ENCODE measurements around the gene NRL. TPM values are rescaled to one million over a fixed set of nuclear protein-coding genes. Genes with fewer than 3 reads are reported as not detected.

The NRL gene
- total RNA-seq, 1 experiment from 2014 or later = 1.4 TPM

DNA sequence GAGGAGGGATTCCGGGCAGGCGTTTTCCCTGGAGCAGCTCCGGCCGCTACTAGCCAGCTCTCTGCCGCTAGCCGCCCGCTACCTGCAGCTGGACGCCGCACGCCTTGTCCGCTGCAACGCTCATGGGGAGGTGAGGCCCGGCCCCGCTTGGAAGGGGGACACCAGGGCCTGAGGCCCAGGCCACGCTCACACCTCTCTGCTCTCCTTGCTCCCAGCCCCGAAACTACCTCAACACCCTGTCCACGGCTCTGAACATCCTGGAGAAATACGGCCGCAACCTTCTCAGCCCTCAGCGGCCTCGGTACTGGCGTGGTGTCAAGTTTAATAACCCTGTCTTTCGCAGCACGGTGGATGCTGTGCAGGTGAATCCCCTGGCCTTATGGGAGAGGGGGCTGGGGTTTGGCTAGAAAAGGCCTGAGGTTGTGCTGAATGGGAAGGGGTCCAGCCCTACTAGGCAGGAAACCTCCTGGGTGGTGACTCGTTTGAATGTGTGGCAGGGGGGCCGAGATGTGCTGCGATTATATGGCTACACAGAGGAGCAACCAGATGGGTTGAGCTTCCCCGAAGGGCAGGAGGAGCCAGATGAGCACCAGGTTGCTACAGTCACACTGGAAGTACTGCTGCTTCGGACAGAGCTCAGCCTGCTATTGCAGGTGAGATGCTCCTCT is 33.1 kb upstream of the NRL start:
- 0 out of 2 replicates have a peak, but pooled peaks have one; percentile 0 for ATAC-seq
- DNase-seq (ENCODE audit: low read depth, low spot score) = no peak
- ChIA-PET POLR2A (no interaction called here), CTCF (interaction anchor here (1.2 kb wide), 1 partner anchor 284 kb away, joined by 4 read pairs; no protein-coding TSS in a partner anchor)
- TSS peak; percentile 66 for BruUV-seq (replicated peaks)
- TF ChIP-seq SIN3A (IDR thresholded peaks at IDR 0.05; ENCODE audit: borderline replicate concordance, insufficient read depth, low read depth, low read length) (no peak), POLR2AphosphoS5 (IDR thresholded peaks at IDR 0.05; ENCODE audit: low read depth, low read length) (no peak), TCF7L2 (IDR thresholded peaks at IDR 0.05; ENCODE audit: low read depth, low read length) (no peak)
- TF ChIP-seq, protein P1, sequence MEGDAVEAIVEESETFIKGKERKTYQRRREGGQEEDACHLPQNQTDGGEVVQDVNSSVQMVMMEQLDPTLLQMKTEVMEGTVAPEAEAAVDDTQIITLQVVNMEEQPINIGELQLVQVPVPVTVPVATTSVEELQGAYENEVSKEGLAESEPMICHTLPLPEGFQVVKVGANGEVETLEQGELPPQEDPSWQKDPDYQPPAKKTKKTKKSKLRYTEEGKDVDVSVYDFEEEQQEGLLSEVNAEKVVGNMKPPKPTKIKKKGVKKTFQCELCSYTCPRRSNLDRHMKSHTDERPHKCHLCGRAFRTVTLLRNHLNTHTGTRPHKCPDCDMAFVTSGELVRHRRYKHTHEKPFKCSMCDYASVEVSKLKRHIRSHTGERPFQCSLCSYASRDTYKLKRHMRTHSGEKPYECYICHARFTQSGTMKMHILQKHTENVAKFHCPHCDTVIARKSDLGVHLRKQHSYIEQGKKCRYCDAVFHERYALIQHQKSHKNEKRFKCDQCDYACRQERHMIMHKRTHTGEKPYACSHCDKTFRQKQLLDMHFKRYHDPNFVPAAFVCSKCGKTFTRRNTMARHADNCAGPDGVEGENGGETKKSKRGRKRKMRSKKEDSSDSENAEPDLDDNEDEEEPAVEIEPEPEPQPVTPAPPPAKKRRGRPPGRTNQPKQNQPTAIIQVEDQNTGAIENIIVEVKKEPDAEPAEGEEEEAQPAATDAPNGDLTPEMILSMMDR (IDR thresholded peaks at IDR 0.05) = no peak
- TF ChIP-seq, protein P2, sequence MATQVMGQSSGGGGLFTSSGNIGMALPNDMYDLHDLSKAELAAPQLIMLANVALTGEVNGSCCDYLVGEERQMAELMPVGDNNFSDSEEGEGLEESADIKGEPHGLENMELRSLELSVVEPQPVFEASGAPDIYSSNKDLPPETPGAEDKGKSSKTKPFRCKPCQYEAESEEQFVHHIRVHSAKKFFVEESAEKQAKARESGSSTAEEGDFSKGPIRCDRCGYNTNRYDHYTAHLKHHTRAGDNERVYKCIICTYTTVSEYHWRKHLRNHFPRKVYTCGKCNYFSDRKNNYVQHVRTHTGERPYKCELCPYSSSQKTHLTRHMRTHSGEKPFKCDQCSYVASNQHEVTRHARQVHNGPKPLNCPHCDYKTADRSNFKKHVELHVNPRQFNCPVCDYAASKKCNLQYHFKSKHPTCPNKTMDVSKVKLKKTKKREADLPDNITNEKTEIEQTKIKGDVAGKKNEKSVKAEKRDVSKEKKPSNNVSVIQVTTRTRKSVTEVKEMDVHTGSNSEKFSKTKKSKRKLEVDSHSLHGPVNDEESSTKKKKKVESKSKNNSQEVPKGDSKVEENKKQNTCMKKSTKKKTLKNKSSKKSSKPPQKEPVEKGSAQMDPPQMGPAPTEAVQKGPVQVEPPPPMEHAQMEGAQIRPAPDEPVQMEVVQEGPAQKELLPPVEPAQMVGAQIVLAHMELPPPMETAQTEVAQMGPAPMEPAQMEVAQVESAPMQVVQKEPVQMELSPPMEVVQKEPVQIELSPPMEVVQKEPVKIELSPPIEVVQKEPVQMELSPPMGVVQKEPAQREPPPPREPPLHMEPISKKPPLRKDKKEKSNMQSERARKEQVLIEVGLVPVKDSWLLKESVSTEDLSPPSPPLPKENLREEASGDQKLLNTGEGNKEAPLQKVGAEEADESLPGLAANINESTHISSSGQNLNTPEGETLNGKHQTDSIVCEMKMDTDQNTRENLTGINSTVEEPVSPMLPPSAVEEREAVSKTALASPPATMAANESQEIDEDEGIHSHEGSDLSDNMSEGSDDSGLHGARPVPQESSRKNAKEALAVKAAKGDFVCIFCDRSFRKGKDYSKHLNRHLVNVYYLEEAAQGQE (IDR thresholded peaks at IDR 0.05; ENCODE audit: insufficient read depth in 1 of 2, low read depth in 2 of 2, low read length in 1 of 2) = no peak
- H3K36me3 ChIP-seq (ENCODE audit: control insufficient read depth, insufficient read depth, low read length) = peaks cover 3% of the 10 kb centered on the region
- in situ Hi-C loops (cut with HindIII; ENCODE audit: low pct_unique_long_range_greater_than_20kb, low sequenced_read_pairs) (no loop called here), intact Hi-C loops (cut with micrococcal nuclease; ENCODE audit: unreplicated experiment) (no loop called here)
- H3K9me3 ChIP-seq (ENCODE audit: control insufficient read depth, insufficient read depth, low read depth, low read length) = no peaks in the 10 kb centered on the region
- peak overlapping the region; percentile 87 to 96 for H3K4me3 ChIP-seq (ENCODE audit: low read depth in 2 of 2, low read length in 2 of 2)
- H3K4me1 ChIP-seq (ENCODE audit: control insufficient read depth, insufficient read depth, low read length) = peaks cover 6% of the 10 kb centered on the region; the same call in 1 of the 2 replicates
- H3K27ac ChIP-seq (ENCODE audit: low read length) = peak overlapping the region; percentile 75
- no peaks in the 10 kb centered on the region for H3K27me3 ChIP-seq (ENCODE audit: control insufficient read depth, insufficient read depth, low read length)

DNA sequence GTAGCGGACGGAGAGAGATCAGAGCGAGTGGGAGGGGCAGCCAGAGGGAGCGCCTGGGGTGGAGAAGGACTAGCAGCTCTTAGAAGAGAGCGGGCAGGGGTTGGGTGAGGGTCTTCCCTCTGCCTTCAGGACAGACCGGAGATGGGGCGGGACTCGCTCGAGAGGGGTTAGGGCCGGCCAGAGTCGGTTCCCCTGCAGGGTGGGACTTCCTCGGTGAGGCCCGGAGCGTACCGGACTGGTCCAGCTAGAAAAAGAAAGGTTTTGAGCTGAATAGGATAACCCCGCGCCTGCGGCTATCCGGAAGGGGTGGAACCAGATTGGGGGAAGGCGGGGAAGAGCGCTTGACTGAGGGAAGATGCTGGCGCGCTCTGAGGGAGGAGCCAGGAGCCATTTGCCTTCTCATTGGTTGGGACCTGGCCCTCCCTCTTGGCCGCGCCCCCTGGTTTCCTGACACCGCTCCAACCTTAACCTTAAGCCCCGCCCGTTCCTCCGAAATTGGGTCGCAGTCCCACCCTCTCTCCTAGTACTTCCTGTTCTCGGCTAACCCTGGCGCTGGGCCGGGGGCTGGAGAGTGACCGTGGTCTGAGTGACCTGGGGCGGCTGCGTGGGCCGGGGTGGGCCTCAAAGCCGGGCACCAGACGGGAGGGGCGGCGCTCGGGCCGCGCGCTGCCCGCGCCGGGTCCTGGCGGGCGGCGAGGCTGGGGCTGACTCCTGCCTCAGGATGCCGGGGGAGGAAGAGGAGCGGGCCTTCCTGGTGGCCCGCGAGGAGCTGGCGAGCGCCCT is 32.4 kb upstream of the NRL start, which contains the start of gene RNF31:
TSS of gene RNF31 (plus strand) at position 521 of the 783 bp plus-strand sequence. CDS start at position 722, 201 bp downstream.
- H3K27ac ChIP-seq (ENCODE audit: low read length) = peak within 1 kb of the TSS; percentile 94
- peak within 1 kb of the TSS; percentile 87 to 96 for H3K4me3 ChIP-seq (ENCODE audit: low read depth in 2 of 2, low read length in 2 of 2)
- in situ Hi-C loops (cut with HindIII; ENCODE audit: low pct_unique_long_range_greater_than_20kb, low sequenced_read_pairs) = no loop called here
- ChIA-PET CTCF (interaction anchor here (1.4 kb wide), 1 partner anchor 38 kb away, joined by 3 read pairs; no protein-coding TSS in a partner anchor), POLR2A (interaction anchor here (0.9 to 1.0 kb wide), 2 partner anchors 10 to 33 kb away, joined by 3 to 5 read pairs; partner anchors contain the start of genes DCAF11 and NRL)
- H3K9me3 ChIP-seq (ENCODE audit: control insufficient read depth, insufficient read depth, low read depth, low read length) = no peaks in the 10 kb centered on the region
- H3K4me1 ChIP-seq (ENCODE audit: control insufficient read depth, insufficient read depth, low read length) = peaks cover 6% of the 10 kb centered on the region; the same call in 1 of the 2 replicates
- H3K36me3 ChIP-seq (ENCODE audit: control insufficient read depth, insufficient read depth, low read length) = peaks cover 3% of the 10 kb centered on the region
- intact Hi-C loops (cut with micrococcal nuclease; ENCODE audit: unreplicated experiment) = no loop called here
- ATAC-seq (peak; percentile 93), DNase-seq (ENCODE audit: low read depth, low spot score) (peak; percentile 81)
- no peaks in the 10 kb centered on the region for H3K27me3 ChIP-seq (ENCODE audit: control insufficient read depth, insufficient read depth, low read length)
- peak; percentile 50; the same call in 1 of the 2 replicates for TF ChIP-seq POLR2AphosphoS5 (IDR thresholded peaks at IDR 0.05; ENCODE audit: low read depth, low read length)
- TF ChIP-seq SIN3A (IDR thresholded peaks at IDR 0.05; ENCODE audit: borderline replicate concordance, insufficient read depth, low read depth, low read length) = no peak
- no TSS peak for BruUV-seq (replicated peaks)
